22Rv1 (cell line): ENCODE results near the gene BST1.

Experiments
- H3K27ac ChIP-seq: fragments of 450-650 bp; 2 replicates; pipeline ENCODE4 v1.5.1; 2017
- CTCF ChIP-seq: fragments of 450-650 bp; IDR thresholded peaks from 2 replicates; pipeline ENCODE4 v1.5.1; 2017; ENCODE audit warnings: mild to moderate bottlenecking
- ZFX ChIP-seq: fragments of 450-650 bp; IDR thresholded peaks from 2 replicates; pipeline ENCODE4 v1.6.1; 2017; ENCODE audit warnings: antibody characterized with exemption, borderline replicate concordance

Gene BST1

GRCh38 chr4:15676899-15677298 is 26.0 kb upstream of the BST1 start:
- TF ChIP-seq ZFX (no peak), CTCF (no peak)
- no peak overlapping the region for H3K27ac ChIP-seq

- TF ChIP-seq ZFX (no peak), CTCF (no peak)
- H3K27ac ChIP-seq: no peak overlapping the region
Observed at GRCh38 chr4:15677507-15677988, 25.3 kb upstream of the BST1 start.

GRCh38 chr4:15681067-15681371 is 21.8 kb upstream of the BST1 start:
- TF ChIP-seq CTCF (no peak), ZFX (no peak)
- H3K27ac ChIP-seq: peak overlapping the region; percentile 95

DNA sequence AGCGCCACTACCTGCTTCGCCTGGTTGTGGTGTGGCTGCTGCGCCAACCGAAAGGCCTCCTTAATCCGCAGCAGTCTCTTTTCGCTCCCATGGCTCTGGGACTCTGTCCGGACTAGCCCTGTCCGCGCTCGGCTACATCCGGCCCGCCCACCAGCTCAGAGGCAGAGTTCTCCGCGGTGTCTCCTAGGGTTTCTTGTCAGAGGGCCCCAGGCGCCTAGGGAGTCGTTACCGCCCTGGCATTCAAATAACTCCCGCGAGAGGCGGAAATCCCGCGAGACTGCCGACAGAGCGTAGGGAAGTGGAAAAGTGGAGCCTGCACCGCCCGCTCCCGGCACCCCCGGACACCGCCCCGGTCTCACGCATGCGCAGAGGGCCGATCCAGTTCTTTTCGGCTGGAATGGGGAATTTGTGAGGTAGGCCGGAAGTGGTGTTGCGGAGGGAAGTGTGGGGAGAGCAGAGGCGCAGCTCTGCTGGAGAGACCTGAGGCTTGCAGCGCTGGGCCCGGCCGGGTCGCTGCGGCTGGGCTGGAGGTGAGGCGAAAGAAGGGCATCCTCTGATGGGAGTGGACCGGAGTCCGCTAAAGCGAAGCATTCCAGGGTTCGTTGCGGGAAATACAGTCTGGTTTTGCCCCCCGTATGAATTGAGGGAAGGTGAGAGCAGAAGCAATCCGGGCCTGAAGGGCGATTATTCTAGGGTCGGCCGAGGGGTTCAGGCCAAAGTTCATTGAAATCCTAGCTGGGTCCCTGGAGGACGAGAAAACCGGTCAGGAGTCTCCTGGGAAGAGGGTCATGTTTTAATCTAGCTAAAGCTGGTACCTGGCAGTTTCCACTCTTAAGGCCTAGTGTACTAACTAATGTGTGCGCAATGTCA is 21.3 kb upstream of the BST1 start, which contains the start of gene FAM200B:
Gene FAM200B, plus strand, starts transcription at position 456 of the 870 bp plus-strand sequence. CDS start 5,151 bp downstream, outside the sequence.
- peak within 1 kb of the TSS; percentile 95 for H3K27ac ChIP-seq
- TF ChIP-seq ZFX: no peak
- TF ChIP-seq CTCF: no peak

- TF ChIP-seq CTCF (no peak), ZFX (no peak)
Observed at GRCh38 chr4:15682242-15683142, 20.4 kb upstream of the BST1 start.

DNA sequence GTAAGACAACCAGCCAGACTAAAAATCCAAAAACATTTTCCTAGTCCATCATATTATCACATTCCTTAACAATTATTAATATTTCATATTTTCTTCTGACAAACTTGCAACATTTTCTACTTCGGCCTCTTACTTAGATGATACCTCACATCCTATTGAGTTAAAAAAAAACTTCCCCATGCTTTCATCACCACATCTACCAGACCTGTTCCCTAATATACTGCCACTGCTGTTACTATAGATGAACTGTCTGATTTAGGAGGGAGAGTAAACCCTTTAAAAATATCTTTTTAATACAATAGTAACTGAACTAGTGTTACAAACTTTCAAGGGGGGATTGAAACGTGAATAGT is 19.7 kb upstream of the BST1 start:
- peak overlapping the region; percentile 95; the same call in 1 of the 2 replicates for H3K27ac ChIP-seq
- no peak for TF ChIP-seq CTCF
- no peak for TF ChIP-seq ZFX

More at GRCh38 chr4:15682242-15683142, 20.4 kb upstream of the BST1 start:
- H3K27ac ChIP-seq: peak overlapping the region; percentile 95
